COLO668 (cell line): ENCODE data around the gene SIGMAR1.
A peak's percentile ranks its signal among the peaks of the same experiment; 100 is the strongest.

ENCODE experiments used
- DNase-seq: peaks from one replicate; lab custom pipeline; 2025; ENCODE audit not compliant: unreplicated experiment; lab: John Stamatoyannopoulos, UW

SIGMAR1 gene

GRCh38 chr9:34606190-34606589, 31.4 kb downstream of the SIGMAR1 start:
- DNase-seq, result no peak

GRCh38 chr9:34603610-34604231, 33.9 kb downstream of the SIGMAR1 start:
- DNase-seq, result peak; percentile 74

- no peak for DNase-seq
Measured at GRCh38 chr9:34601937-34602573, 35.5 kb downstream of the SIGMAR1 start.

DNA sequence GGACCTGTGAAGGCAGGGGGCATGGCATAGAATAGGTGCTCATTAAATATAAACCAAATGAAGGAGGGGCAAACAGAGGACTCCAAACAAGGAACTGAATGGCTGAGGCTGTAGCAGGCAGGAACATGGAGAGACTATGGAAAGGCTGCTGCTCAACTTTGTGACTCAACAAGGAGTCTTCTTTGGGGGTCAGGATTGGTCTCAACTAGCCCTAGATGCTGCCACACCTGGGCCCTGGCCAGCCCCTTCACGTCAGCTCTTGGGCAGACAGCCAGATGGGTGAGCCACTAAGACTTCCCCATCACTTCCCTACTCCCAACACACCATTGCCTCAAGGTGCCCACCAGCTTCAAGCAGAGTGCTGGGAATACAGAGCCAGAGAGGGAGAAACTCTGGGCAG, 36.7 kb downstream of the SIGMAR1 start:
- no peak for DNase-seq

- DNase-seq, result no peak
Measured at GRCh38 chr9:34599546-34599945, 38.0 kb downstream of the SIGMAR1 start.

DNA sequence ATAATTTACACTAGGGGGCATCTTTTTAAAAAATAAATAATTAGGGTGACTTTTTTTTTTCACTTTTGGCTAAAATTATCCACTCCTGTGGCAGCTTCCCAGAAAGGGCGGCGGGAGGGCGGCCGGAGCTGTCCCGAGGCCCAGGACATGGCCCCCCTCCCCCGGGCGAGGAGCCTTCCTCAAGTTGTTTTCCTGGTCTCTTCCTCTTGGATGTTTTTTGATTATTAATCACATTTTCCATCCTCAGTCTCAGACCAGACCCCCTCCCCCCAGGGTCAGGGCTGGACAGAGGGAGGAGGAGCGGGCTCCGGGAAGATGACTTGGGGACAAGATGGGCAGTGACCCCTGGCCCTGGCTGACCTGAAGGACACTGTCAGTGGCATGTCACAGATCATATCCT, 43.4 kb downstream of the SIGMAR1 start:
- DNase-seq, result no peak

DNA sequence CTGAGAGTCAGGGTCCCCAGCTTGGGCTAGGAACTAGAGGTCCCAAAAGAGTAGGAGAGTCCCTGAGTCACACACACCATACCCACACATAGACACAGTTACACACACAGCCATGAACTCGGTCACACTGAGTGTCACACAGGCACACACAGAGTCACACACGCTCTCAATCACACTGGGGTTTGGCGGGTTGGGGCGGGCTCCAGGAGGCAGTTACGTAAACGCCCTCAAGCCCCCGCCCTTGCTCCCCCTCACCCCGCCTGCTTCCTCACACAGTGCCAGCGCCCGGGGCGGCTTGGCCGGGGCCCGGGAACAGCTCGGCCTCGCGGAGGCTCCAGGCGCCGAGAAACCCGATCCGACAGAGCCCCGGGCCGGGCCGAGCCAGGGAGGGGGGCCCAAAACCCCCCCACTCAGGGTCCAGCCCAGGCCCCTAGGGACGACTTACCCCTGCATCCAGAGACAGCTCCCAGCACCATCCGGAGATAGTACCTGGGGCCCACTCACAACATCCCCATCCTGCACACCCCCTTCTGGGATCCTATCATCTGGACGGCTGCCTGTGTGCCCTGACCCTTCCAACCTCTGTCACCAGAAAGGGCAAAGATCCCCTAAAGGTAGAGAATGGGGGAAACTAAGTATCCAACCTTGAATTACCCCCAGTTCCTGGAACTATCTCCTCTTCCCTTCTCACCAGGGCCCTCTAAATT, 44.5 kb downstream of the SIGMAR1 start:
- peak; percentile 17 for DNase-seq

DNA sequence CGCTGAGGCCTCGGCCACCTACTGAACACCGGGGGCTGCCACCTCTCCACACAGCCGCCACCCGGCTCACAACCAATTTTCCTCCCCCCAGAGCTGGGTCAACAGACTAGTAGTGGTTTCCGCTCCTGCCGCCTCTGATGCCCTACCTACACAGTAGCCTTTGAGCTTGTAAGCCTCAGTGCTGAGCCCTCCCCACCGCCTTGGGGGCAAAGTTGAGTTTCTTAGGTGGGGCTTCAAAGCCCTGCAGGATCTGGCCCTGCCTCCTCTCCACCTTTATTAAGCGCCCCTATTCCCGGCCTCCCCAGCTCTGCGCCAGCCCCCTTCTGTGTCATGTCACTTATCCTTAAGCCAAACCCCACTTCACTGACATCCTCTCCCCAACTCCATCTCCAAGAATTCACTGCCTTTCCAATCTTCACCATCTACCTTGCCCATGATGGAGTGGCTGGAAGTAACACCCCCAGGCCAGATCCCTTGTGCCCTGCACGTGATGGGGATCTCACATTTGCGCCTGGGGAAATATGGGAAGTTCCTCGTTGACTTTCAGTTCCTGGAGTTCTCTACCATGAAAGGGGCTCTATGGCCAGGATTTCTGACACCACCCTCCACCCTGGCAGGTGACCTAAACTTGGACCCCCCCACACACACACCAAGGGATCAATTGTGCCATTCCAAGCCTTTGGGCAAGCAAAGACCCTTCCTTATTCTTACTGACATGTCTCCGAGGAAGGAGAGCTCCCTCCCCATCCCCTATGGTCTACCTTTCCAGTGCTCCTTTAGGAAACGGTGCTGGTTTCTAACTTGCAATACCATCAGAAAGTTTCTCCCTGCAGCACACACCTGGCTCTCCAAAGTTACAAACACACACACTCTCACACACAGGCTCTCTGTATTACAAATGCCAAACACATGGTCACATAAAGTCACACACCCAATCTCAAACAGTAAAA, 45.4 kb downstream of the SIGMAR1 start:
- no peak for DNase-seq

- peak; percentile 80 for DNase-seq
Measured at GRCh38 chr9:34591248-34591916, 46.2 kb downstream of the SIGMAR1 start.

GRCh38 chr9:34590381-34591247, 47.0 kb downstream of the SIGMAR1 start:
- DNase-seq, result no peak

DNA sequence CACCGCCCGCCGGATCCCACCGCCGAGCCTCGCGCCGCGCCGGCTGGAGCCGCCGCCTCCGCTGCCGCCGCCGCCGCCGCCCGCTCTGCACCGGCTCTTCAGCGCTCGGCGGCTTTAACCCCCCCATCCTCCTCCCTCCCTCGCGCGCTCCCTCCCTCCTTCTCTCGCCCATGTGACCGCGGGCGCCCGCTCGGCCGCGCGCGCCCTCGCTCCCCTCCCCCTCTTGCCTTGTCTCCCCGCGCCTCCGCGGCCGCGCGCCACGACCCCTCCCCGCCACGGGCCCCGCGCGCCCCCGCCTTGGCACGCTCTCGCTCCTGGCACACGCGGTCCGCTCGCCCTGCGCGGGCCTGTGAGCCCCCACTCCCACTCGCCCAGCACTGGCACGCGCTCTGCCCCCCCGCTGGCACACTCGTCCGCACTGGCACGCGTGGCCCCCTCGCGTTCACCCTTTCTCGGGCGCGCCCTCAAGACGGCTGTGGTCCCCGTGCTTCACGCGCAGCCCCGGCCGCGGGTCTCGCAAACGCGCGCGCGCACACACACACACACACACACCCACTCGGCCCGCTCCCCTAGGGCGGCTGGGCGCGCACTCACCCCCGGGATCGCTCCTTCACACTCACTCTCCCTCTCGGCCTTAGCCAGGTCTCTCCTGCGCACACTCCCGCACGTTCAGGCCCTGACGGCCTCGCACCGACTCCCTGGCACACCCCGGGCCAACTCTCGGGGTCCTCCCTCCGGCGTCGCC, 47.8 kb downstream of the SIGMAR1 start, which contains the start of gene CNTFR:
CNTFR (minus strand) TSS at position 89 of the 745 bp plus-strand sequence. CDS start 20,743 bp downstream, outside the sequence.
- peak; percentile 46 for DNase-seq

DNA sequence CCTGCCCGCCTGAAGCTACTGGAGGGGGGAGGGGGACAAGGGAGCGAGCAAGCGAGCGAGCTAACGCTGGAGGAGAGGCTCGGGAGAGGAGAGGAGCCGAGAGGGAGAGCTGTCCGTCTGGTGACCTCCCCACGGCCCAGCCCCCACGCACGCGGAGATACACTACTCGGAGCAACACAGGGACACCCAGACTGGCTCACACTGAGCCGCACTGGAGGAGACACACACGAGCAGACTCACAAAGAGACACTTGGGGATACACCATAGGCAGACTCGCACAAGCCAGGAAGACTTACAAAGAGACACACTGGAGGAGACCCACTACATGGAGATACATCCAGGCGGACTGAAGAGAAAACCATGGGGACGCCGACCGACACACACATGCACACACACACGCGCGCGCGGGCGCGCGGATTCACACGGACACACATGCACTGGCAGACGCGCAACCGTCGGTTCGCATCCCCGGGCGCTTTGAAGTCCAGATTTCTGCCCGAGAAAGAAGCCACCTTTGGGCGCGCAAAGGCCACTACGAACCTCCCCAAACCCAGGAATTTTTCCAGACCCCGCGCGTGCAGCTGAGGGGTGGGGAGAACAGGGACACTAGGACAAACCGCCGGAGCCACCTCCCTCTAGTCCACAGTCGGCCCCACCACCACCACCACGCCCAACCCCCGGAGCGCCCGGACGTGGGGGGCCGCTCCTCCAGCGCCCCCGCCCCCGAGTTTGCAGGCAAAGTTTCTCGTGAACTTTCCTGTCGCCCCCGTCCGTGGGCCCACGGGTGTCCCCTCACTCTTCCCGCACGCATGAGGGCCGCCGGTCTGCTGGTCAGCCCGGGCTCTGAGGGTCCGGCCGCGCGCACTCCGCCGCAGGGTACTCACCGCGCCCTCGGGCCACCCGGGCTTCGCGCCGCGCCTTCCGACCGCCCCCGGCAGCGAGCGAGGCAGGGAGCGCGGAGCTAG, 48.6 kb downstream of the SIGMAR1 start:
- DNase-seq, result peak; percentile 17

DNA sequence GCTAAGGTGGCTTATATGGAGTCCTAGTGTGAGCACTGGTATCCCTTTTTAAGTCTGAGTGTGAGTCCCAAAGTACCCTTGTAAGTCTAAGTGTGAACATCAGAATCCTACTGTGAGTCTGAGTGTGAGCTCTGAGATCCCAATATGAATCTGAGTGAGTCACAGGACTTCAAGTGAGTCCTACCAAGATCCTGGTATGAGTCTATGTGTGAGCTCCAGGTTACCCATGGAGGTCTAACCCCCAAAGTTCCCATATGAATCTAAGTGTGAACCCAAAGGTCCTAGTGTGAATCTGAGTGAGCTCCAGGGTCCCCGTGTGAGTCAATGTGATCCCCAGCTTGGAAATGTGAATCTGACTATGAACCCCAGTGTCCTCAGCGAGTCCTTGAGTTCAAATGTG, 50.3 kb downstream of the SIGMAR1 start:
- no peak for DNase-seq

DNA sequence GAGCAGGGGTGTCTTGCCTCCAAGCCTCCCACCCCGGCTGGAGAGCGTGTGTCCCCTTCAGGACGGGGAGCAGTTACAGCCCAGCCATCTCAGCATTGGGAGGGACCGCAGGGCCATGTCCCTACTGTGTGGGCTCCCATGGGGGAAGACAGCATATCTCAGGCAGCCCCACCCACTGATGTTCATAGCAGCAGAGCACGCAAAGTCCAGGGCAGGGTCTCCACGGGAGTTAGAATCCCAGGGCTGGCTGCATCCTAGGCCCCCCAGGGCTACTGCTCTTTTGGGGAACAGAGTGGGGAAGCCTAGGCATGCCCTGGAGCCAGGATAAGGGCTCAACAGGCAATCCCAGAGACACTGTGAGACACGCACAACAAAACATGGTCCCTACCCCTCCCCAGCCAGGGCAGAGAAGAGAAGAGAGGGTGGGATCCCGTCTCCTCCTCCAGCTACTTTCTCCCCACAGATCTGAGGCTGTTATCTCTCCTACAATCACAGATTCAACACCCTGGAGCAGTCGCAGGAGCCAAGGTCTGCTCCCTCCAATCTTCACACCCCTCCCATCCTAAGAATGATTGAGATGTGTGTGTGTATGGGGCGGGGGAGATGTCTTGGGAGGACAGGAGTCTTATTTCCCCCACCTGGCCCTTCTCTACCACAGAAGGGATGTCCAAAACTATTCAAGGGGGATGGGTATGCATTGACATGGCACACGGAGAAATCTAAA, 51.5 kb downstream of the SIGMAR1 start:
- no peak for DNase-seq

GRCh38 chr9:34584970-34585369, 52.6 kb downstream of the SIGMAR1 start:
- DNase-seq, result no peak
